Endometrium (tissue), 2 donors: ENCODE results near the gene MED27.

Experiments
- FAIRE-seq: peaks from 2 replicates; lab custom pipeline; 2012; peaks lifted over from hg19 to GRCh38; lab: Jason Lieb, UNC
- donor health status: control.
- donor health status: control.

MED27 gene

GRCh38 chr9:131965841-131966240, 113.8 kb downstream of the MED27 start:
- no peak for FAIRE-seq

DNA sequence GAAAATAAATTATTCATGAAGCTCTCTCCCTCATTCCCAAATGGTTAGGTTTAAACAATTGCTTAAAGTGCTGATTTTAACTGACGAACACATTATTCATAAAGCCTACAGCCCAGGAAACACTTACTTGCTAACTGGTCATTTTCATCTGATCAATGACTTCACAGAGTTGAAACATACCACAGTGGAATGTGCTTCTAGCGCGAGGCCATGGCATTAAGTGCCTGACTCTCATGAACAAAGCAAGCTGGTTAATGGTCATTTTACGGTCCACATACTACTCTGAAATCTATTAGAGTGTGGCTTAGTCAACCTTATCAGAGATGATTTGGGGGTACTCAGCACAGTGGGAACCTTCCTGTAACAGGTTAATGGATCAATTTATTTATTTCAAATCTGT, 114.6 kb downstream of the MED27 start:
- FAIRE-seq, result no peak

DNA sequence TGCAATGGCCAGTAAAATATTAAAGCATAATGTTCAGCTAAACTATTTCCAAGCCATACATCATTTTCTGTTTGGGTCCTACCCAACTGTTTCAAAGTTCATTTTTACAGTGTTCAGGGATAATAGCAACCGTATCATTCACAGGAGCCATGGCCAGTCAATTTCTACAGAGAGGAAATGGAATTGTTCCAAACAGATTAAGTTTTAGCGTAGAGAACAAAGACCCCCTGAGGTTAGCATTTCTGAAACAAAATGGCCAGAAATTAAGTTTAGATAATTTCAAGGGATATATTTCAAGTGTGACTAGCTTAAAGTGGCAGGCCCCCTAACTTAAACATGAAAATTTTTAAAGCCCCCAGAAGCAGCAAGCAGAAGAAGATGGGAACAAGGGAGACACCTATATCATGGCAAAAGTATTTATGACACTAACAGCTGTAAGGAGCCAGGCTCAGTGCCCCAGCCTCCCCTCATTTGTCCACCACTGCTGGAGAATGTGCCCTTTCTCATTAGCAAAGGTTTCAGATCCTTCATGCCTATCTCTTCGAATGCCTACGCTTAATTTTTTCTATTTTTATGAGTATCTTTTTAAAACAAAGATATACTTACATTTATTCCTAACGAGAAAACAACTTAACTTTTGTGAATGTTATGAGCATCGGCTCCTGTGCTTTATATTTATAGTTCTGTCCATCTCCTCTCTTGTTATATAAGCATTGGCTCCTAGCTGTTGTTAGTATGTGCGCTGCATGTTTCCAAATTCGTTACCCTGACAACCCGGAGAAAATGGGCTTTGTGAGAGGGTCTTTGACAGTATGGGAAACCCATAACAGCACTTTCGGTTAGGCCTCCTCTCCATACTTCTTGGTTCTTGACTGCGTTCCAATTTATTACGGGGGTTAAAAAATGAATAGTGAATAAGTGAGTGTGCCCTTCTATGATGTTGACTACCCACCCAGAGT, 116.3 kb downstream of the MED27 start:
- FAIRE-seq, result no peak

- no peak for FAIRE-seq
These were observed 118.2 kb downstream of the MED27 start for GRCh38 chr9:131961496-131961880.

GRCh38 chr9:131960851-131961495, 118.7 kb downstream of the MED27 start:
- FAIRE-seq, result no peak

GRCh38 chr9:131960311-131960710, 119.4 kb downstream of the MED27 start:
- no peak for FAIRE-seq

GRCh38 chr9:131959887-131960286, 119.8 kb downstream of the MED27 start:
- no peak for FAIRE-seq

GRCh38 chr9:131959056-131959455, 120.6 kb downstream of the MED27 start:
- no peak for FAIRE-seq

GRCh38 chr9:131954299-131954698, 125.4 kb downstream of the MED27 start:
- no peak for FAIRE-seq

DNA sequence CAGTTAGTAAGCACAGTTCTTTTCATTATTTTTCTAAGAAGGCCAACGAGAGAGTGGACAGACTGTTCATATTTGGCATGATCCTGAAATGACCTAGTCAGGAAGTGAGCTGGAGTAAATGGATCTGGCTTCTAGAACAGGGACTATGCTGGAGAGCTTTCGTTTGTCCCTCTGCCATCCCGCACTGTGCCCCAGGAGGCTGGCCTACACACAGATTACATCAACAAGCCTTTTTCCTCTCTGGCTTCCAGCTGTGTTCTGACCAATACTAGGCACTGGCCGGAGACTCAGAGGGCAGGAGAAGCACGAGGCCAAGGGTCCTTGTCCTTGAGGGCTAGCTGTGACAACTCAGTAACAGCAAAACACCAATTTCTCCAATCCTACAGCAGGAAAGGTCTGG, 127.8 kb downstream of the MED27 start:
- no peak for FAIRE-seq

DNA sequence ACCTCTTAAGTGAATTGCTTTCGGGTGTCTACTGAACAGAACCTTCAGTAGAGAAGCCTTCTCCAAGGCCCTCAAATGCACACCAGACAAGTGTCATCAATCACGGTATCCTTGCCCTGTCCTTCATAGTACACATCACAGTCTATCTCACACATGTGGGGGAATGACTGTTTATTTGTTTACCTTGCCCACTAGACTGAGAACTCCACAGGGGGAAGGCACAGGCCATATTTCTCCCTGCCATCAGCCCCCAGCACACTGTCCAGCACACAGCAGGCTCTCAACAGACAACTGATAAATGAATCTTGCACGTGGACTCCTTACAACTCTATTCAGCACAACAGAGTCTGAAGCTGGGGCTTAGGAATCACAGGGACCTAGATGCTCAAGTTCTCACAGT, 128.5 kb downstream of the MED27 start:
- FAIRE-seq, result no peak

DNA sequence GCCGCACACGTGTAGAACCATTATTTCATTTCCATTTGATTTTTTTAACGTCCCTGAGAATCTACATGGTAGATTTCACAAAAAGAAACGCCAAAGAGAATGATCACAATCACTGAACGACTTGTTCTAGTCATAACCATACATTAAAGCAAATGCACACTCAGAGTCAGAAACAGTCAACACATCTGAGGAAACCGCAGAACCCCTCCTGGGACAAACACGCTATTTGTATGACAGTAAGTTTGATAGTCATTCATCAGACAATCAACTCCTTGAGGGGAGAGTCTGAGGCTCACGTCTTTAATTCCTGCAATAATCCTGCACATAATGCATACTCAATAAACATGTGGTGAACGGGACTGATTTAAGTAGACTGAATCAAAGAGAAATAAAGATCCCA, 129.2 kb downstream of the MED27 start:
- FAIRE-seq, result no peak

DNA sequence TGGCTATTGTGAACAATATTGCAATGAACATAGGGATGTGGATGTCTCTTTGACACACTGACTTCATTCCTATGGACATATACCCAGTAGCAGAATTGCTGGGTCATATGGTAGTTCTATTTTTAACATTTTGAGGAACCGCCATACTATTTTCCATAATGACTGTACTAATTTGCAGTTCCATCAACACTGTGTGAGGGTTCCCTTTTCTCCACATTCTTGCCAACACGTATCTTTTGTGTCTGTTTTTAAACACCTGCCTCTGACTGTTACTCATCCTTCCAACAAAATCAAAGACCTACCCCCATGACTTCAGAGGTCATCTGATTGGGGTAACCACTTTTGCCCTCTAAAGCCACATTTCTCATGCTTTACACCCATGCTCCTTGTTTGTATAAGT, 133.5 kb downstream of the MED27 start:
- no peak for FAIRE-seq

DNA sequence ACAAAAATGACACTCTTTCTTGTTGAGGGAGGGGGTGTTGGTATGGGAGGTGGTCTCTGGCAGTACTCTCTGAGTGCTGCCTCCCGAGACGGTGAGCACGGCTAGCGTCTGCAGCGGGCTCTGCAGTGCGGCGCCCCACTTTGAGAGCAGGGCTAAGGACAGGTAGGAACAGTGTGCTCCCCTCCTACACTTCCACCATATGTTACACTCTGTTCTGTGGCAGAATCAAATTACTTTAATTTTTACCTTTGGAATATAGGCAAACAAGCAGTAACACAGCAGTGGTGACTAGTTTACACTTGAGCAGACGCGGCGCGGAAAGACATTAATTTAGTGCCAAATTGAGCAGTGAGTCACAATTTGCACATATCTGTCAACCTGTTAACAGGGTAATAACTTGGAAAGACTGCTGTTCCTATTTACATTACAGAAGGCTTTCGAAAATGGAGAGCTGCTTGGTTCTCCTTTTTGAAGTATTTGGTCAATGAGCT, 136.3 kb downstream of the MED27 start:
- FAIRE-seq, result no peak

DNA sequence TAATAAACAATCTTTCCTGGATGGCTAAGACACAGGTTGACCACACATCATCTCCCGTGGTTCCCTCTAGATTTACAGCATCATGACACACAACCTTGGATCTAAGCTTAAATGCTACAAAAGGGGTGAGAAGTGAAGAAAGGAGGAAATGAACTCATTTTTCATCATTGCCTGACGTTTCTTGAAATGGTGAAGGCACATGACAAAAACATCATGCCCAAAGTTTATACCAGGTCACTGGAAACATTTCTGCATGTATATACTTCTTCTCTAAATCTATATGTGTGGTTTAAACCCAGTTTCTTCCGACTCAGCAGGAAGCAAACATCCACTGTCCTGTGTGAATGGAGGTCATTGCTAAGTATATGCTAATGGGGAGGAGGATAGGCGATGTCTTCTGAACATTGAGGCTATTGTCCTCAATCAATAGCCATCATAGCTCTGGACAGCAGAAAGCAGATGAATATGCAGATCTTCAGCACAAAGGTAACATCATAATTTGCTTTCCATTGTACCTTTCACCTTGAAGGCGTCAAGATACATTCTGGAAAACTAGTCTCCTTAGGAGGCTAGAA, 137.4 kb downstream of the MED27 start:
- FAIRE-seq, result no peak

- no peak for FAIRE-seq
These were observed 142.2 kb downstream of the MED27 start for GRCh38 chr9:131937451-131937850.

GRCh38 chr9:131936929-131937328, 142.7 kb downstream of the MED27 start:
- no peak for FAIRE-seq

DNA sequence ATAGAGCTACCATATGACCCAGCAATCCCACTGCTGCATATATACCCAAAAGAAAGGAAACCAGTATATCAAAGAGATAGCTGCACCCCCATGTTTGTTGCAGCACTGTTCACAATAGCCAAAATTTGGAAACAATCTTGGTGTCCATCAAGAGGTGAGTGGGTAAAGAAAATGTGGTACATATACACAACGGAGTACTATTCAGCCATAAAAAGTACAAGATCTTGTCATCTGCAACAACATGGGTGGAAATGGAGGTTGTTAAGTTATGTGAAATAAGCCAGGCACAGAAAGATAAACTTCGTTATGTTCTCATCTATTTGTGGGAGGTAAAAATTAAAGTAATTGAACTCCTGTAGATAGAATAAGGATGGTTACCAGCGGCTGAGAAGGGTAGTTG, 145.0 kb downstream of the MED27 start:
- FAIRE-seq, result no peak

GRCh38 chr9:131927091-131927490, 152.6 kb downstream of the MED27 start:
- FAIRE-seq, result no peak

- no peak for FAIRE-seq
These were observed 153.2 kb downstream of the MED27 start for GRCh38 chr9:131926360-131926922.

DNA sequence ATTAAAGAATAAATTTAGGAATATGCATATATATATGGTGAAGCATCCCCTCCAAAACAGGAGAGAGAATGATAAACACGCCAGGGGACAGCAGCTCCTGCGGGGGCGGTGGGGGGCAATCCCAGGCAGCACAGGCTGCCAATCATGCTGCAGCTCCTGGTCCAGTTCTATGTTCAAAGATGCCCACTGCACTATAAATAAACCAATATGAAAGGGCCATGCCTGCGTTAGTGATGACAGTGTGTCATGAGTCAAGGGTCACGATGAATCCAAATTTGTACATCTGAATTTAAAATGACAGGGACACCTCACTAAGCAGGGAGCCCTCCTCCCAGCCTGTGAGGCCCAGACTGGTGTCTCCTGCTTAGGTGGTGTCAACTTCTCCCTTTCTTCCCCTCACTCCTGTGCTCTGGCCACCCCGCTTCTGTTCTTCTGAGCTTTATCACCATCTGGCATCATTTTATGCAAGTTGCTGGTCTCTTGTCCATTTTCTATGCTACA, 153.9 kb downstream of the MED27 start:
- no peak for FAIRE-seq

- no peak for FAIRE-seq
These were observed 155.9 kb downstream of the MED27 start for GRCh38 chr9:131923766-131924165.
